VCaP (cell line): ENCODE measurements around the gene BHLHE41.

ENCODE experiments used
- H3K27ac ChIP-seq: fragments of 450-650 bp; 2 replicates; pipeline ENCODE4 v1.5.1; 2017
- CTCF ChIP-seq: fragments of 450-650 bp; conservative IDR thresholded peaks from 2 replicates; pipeline ENCODE4 v1.5.1; 2017; ENCODE audit warnings: mild to moderate bottlenecking, moderate library complexity

The BHLHE41 gene

GRCh38 chr12:26113181-26113654, 11.6 kb downstream of the BHLHE41 start:
- peak overlapping the region; percentile 92 for H3K27ac ChIP-seq
- TF ChIP-seq CTCF: no peak

- TF ChIP-seq CTCF: no peak
- H3K27ac ChIP-seq: peak overlapping the region; percentile 92
Observed at GRCh38 chr12:26112703-26113147, 12.1 kb downstream of the BHLHE41 start.

- H3K27ac ChIP-seq: peak overlapping the region; percentile 92
- TF ChIP-seq CTCF: no peak
Observed at GRCh38 chr12:26112232-26112631, 12.6 kb downstream of the BHLHE41 start.

- 0 out of 2 replicates have a peak overlapping the region, but pooled peaks have one; percentile 8 for H3K27ac ChIP-seq
Observed at GRCh38 chr12:26109343-26109881, 15.4 kb downstream of the BHLHE41 start.

GRCh38 chr12:26108915-26109314, 15.9 kb downstream of the BHLHE41 start:
- no peak for TF ChIP-seq CTCF
- H3K27ac ChIP-seq: 0 out of 2 replicates have a peak overlapping the region, but pooled peaks have one; percentile 8

More at GRCh38 chr12:26109343-26109881, 15.4 kb downstream of the BHLHE41 start:
- no peak for TF ChIP-seq CTCF

GRCh38 chr12:26106347-26106746, 18.5 kb downstream of the BHLHE41 start:
- no peak overlapping the region for H3K27ac ChIP-seq
- no peak for TF ChIP-seq CTCF

GRCh38 chr12:26102953-26103352, 21.9 kb downstream of the BHLHE41 start:
- H3K27ac ChIP-seq: no peak overlapping the region; the same call in 1 of the 2 replicates
- TF ChIP-seq CTCF: no peak
